Measurements from ENCODE around the gene GPR31. TPM values are rescaled to one million over a fixed set of nuclear protein-coding genes. Genes with fewer than 3 reads are reported as not detected.
"Not testable (repeated sequence)": the region's sequence is repeated elsewhere in the genome, so short reads cannot be mapped to it uniquely, and the experiment has no call there.

GPR31 gene
- total RNA-seq, 1 experiment from 2014 or later, result not detected

GRCh38 chr6:167172011-167172410, 14.2 kb upstream of the GPR31 start:
- H3K9me3 ChIP-seq; H3K36me3 ChIP-seq (ENCODE audit: control insufficient read depth, insufficient read depth, low read length); intact Hi-C loops (cut with micrococcal nuclease; ENCODE audit: unreplicated experiment); DNase-seq; H3K27ac Mint-ChIP-seq (ENCODE audit: unreplicated experiment); H3K4me3 Mint-ChIP-seq (ENCODE audit: unreplicated experiment); H3K4me1 Mint-ChIP-seq (ENCODE audit: low read depth, unreplicated experiment); H3K4me1 ChIP-seq; H3K9me3 Mint-ChIP-seq (ENCODE audit: unreplicated experiment); CTCF ChIA-PET; BruUV-seq (replicated peaks); H3K27me3 ChIP-seq (replicated peaks; ENCODE audit: control insufficient read depth, insufficient read depth, low read length); H3K27me3 Mint-ChIP-seq (ENCODE audit: insufficient read depth, unreplicated experiment); H3K4me3 ChIP-seq (ENCODE audit: low read depth, low read length); H3K36me3 Mint-ChIP-seq (ENCODE audit: insufficient read depth, unreplicated experiment); POLR2A ChIA-PET: not testable (repeated sequence)

DNA sequence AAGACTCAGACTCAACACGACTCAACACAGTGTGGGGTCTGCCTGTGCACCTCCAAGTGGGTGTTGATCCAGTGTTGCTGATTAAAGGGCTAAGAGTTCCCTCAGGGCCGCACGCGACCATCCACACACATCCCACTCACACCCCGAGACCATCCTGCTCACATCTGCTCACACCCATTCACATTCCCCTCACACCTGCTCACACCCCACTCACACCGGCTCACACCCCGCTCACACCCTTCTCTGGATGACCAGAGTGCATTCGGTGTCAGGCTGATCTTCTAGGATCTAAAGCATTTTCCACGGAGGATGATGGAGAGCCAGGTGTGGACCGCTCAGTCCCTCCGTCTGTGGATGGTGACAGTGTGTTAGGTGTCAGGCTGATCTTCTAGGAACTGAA, 13.5 kb upstream of the GPR31 start:
- H3K27ac Mint-ChIP-seq (ENCODE audit: unreplicated experiment); POLR2A ChIA-PET; H3K9me3 ChIP-seq; H3K27me3 ChIP-seq (replicated peaks; ENCODE audit: control insufficient read depth, insufficient read depth, low read length); H3K4me3 Mint-ChIP-seq (ENCODE audit: unreplicated experiment); intact Hi-C loops (cut with micrococcal nuclease; ENCODE audit: unreplicated experiment); H3K4me3 ChIP-seq (ENCODE audit: low read depth, low read length); H3K4me1 ChIP-seq; CTCF ChIA-PET; H3K36me3 ChIP-seq (ENCODE audit: control insufficient read depth, insufficient read depth, low read length); H3K36me3 Mint-ChIP-seq (ENCODE audit: insufficient read depth, unreplicated experiment); H3K4me1 Mint-ChIP-seq (ENCODE audit: low read depth, unreplicated experiment); DNase-seq; BruUV-seq (replicated peaks); H3K27me3 Mint-ChIP-seq (ENCODE audit: insufficient read depth, unreplicated experiment); H3K9me3 Mint-ChIP-seq (ENCODE audit: unreplicated experiment): not testable (repeated sequence)

DNA sequence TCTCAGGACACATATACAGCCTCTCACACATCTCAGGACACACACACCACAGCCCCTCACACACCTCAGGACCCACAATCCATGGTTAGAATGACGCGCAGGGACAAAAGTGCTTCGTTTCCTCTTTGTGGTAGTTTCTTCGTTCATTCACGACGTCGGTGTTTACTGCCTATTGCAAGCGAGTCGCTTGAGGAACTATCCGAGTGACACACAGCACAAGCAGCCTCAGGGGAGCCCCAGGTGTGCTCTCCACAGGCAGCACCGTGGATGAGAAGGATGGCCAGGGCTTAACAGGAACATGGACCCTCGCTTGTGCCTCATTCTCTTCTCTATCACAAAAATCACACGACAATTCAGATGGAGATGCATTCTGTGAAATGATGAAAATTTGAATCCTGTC, 12.1 kb upstream of the GPR31 start:
- H3K4me1 Mint-ChIP-seq (ENCODE audit: low read depth, unreplicated experiment); CTCF ChIA-PET; H3K27me3 ChIP-seq (replicated peaks; ENCODE audit: control insufficient read depth, insufficient read depth, low read length); H3K9me3 Mint-ChIP-seq (ENCODE audit: unreplicated experiment); H3K27ac Mint-ChIP-seq (ENCODE audit: unreplicated experiment); H3K4me1 ChIP-seq; H3K9me3 ChIP-seq; H3K36me3 ChIP-seq (ENCODE audit: control insufficient read depth, insufficient read depth, low read length); H3K4me3 Mint-ChIP-seq (ENCODE audit: unreplicated experiment); H3K4me3 ChIP-seq (ENCODE audit: low read depth, low read length); intact Hi-C loops (cut with micrococcal nuclease; ENCODE audit: unreplicated experiment); POLR2A ChIA-PET; DNase-seq; BruUV-seq (replicated peaks); H3K27me3 Mint-ChIP-seq (ENCODE audit: insufficient read depth, unreplicated experiment); H3K36me3 Mint-ChIP-seq (ENCODE audit: insufficient read depth, unreplicated experiment): not testable (repeated sequence)

GRCh38 chr6:167168296-167168695, 10.5 kb upstream of the GPR31 start:
- H3K9me3 ChIP-seq; DNase-seq; H3K4me3 ChIP-seq (ENCODE audit: low read depth, low read length); intact Hi-C loops (cut with micrococcal nuclease; ENCODE audit: unreplicated experiment); H3K36me3 ChIP-seq (ENCODE audit: control insufficient read depth, insufficient read depth, low read length); H3K4me1 Mint-ChIP-seq (ENCODE audit: low read depth, unreplicated experiment); POLR2A ChIA-PET; H3K4me1 ChIP-seq; BruUV-seq (replicated peaks); H3K27ac Mint-ChIP-seq (ENCODE audit: unreplicated experiment); CTCF ChIA-PET; H3K36me3 Mint-ChIP-seq (ENCODE audit: insufficient read depth, unreplicated experiment); H3K4me3 Mint-ChIP-seq (ENCODE audit: unreplicated experiment); H3K27me3 ChIP-seq (replicated peaks; ENCODE audit: control insufficient read depth, insufficient read depth, low read length); H3K27me3 Mint-ChIP-seq (ENCODE audit: insufficient read depth, unreplicated experiment); H3K9me3 Mint-ChIP-seq (ENCODE audit: unreplicated experiment): not testable (repeated sequence)

DNA sequence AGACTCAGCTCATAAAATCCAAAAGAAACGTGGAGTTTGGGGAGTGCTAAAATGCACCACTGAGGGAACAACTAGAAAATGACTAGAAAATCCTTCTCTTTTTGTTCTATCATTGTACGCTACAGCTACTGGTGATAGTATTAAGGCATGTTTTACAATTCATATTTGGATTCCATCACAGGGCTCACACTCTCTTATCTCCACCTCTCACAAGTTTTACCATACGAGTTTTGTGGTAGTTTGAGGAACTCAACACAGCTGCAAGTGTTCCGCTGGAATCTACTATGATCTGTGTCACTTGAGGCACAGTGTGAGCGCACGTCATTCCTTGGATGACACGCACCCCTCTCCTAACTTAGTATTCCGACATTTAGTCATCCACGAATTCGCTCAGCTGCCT, 9.9 kb upstream of the GPR31 start:
- CTCF ChIA-PET; H3K27ac Mint-ChIP-seq (ENCODE audit: unreplicated experiment); H3K4me1 ChIP-seq; H3K4me3 Mint-ChIP-seq (ENCODE audit: unreplicated experiment); POLR2A ChIA-PET; intact Hi-C loops (cut with micrococcal nuclease; ENCODE audit: unreplicated experiment); BruUV-seq (replicated peaks); H3K27me3 Mint-ChIP-seq (ENCODE audit: insufficient read depth, unreplicated experiment); DNase-seq; H3K27me3 ChIP-seq (replicated peaks; ENCODE audit: control insufficient read depth, insufficient read depth, low read length); H3K9me3 Mint-ChIP-seq (ENCODE audit: unreplicated experiment); H3K4me3 ChIP-seq (ENCODE audit: low read depth, low read length); H3K9me3 ChIP-seq; H3K36me3 ChIP-seq (ENCODE audit: control insufficient read depth, insufficient read depth, low read length); H3K36me3 Mint-ChIP-seq (ENCODE audit: insufficient read depth, unreplicated experiment); H3K4me1 Mint-ChIP-seq (ENCODE audit: low read depth, unreplicated experiment): not testable (repeated sequence)
